ENCODE results near the gene ZNF74.
A peak's percentile ranks its signal among the peaks of the same experiment; 100 is the strongest.
"Not testable (repeated sequence)": the region's sequence is repeated elsewhere in the genome, so short reads cannot be mapped to it uniquely, and the experiment has no call there.

Gene ZNF74

GRCh38 chr22:20400606-20401375 is 6.8 kb downstream of the ZNF74 start:
- Mint-ChIP-seq H3K36me3 (ENCODE audit: low read depth) (peaks cover 17% of the 10 kb centered on the region), H3K4me1 (ENCODE audit: low read depth) (peaks cover 15% of the 10 kb centered on the region), H3K9me3 (no peaks in the 10 kb centered on the region), H3K27ac (no peak overlapping the region), H3K4me3 (no peak overlapping the region), H3K27me3 (ENCODE audit: low read depth) (no peaks in the 10 kb centered on the region)
- no peak for DNase-seq (ENCODE audit: low spot score)

DNA sequence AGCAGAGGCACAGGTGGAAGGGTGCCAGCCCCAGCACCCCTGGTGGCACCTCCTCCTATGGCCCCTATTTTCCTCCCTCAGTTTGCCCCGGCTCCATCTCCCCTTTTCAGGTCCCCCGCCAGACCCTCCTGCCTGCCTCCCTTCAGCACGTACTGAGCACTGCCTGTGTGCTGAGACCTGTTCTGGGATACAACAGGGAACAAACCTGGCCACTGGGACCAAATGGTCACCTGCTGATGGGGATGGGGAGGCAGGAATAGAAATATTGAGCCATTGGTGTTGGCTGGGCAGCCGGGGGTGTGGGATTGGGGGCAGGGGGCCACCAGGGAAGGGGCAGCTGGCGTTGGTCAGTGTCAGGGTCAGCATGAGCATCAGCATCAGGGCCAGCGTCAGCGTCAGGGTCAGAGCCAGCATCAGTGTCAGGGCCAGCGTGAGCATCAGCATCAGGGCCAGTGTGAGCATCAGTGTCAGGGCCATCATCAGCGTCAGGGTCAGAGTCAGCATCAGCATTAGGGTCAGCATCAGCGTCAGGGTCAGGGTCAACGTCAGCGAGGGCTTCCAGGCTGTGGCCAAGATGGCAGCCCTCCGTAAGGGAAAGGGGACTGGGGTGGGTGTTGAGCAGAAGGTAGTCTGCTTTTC is 7.5 kb downstream of the ZNF74 start:
- Mint-ChIP-seq H3K27ac (no peak overlapping the region), H3K27me3 (ENCODE audit: low read depth) (no peaks in the 10 kb centered on the region), H3K9me3 (no peaks in the 10 kb centered on the region), H3K36me3 (ENCODE audit: low read depth) (peaks cover 19% of the 10 kb centered on the region), H3K4me3 (no peak overlapping the region), H3K4me1 (ENCODE audit: low read depth) (peaks cover 8% of the 10 kb centered on the region)
- no peak for DNase-seq (ENCODE audit: low spot score)

- no peaks in the 10 kb centered on the region for H3K27me3 Mint-ChIP-seq (ENCODE audit: low read depth)
- H3K4me1 Mint-ChIP-seq (ENCODE audit: low read depth), result peaks cover 8% of the 10 kb centered on the region
- H3K9me3 Mint-ChIP-seq, result no peaks in the 10 kb centered on the region
- H3K4me3 Mint-ChIP-seq, result no peak overlapping the region
- H3K36me3 Mint-ChIP-seq (ENCODE audit: low read depth), result peaks cover 22% of the 10 kb centered on the region
- no peak for DNase-seq (ENCODE audit: low spot score)
- H3K27ac Mint-ChIP-seq, result peak overlapping the region; percentile 75
Measured at GRCh38 chr22:20402960-20403778, 9.2 kb downstream of the ZNF74 start.

GRCh38 chr22:20403779-20404140 is 9.8 kb downstream of the ZNF74 start:
- peaks cover 8% of the 10 kb centered on the region for H3K4me1 Mint-ChIP-seq (ENCODE audit: low read depth)
- H3K9me3 Mint-ChIP-seq, result no peaks in the 10 kb centered on the region
- no peak for DNase-seq (ENCODE audit: low spot score)
- H3K36me3 Mint-ChIP-seq (ENCODE audit: low read depth), result peaks cover 22% of the 10 kb centered on the region
- H3K4me3 Mint-ChIP-seq, result no peak overlapping the region
- H3K27me3 Mint-ChIP-seq (ENCODE audit: low read depth), result no peaks in the 10 kb centered on the region
- H3K27ac Mint-ChIP-seq, result no peak overlapping the region

GRCh38 chr22:20404881-20405280 is 10.9 kb downstream of the ZNF74 start:
- Mint-ChIP-seq H3K4me1 (ENCODE audit: low read depth) (peaks cover 8% of the 10 kb centered on the region), H3K4me3 (no peak overlapping the region), H3K27ac (peak overlapping the region; percentile 63), H3K27me3 (ENCODE audit: low read depth) (no peaks in the 10 kb centered on the region), H3K9me3 (no peaks in the 10 kb centered on the region), H3K36me3 (ENCODE audit: low read depth) (peaks cover 22% of the 10 kb centered on the region)
- no peak for DNase-seq (ENCODE audit: low spot score)

GRCh38 chr22:20405291-20405930 is 11.5 kb downstream of the ZNF74 start:
- H3K4me3 Mint-ChIP-seq, result no peak overlapping the region
- peaks cover 22% of the 10 kb centered on the region for H3K36me3 Mint-ChIP-seq (ENCODE audit: low read depth)
- H3K27me3 Mint-ChIP-seq (ENCODE audit: low read depth), result no peaks in the 10 kb centered on the region
- no peak for DNase-seq (ENCODE audit: low spot score)
- H3K4me1 Mint-ChIP-seq (ENCODE audit: low read depth), result peaks cover 8% of the 10 kb centered on the region
- no peaks in the 10 kb centered on the region for H3K9me3 Mint-ChIP-seq
- peak overlapping the region; percentile 63 for H3K27ac Mint-ChIP-seq

DNA sequence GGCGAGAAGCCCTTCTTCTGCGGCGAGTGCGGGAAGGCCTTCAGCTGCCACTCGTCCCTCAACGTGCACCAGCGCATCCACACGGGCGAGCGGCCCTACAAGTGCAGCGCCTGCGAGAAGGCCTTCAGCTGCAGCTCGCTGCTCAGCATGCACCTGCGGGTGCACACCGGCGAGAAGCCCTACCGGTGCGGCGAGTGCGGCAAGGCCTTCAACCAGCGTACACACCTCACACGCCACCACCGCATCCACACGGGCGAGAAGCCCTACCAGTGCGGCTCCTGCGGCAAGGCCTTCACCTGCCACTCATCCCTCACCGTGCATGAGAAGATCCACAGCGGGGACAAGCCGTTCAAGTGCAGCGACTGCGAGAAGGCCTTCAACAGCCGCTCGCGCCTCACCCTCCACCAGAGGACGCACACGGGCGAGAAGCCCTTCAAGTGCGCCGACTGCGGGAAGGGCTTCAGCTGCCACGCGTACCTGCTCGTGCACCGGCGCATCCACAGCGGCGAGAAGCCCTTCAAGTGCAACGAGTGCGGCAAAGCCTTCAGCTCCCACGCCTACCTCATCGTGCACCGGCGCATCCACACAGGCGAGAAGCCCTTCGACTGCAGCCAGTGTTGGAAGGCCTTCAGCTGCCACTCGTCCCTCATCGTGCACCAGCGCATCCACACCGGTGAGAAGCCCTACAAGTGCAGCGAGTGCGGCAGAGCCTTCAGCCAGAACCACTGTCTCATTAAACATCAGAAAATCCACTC is 12.2 kb downstream of the ZNF74 start:
- no peak for DNase-seq (ENCODE audit: low spot score)
- H3K9me3 Mint-ChIP-seq, result no peaks in the 10 kb centered on the region
- H3K36me3 Mint-ChIP-seq (ENCODE audit: low read depth), result peaks cover 18% of the 10 kb centered on the region
- no peak overlapping the region for H3K27ac Mint-ChIP-seq
- H3K27me3 Mint-ChIP-seq (ENCODE audit: low read depth), result no peaks in the 10 kb centered on the region
- H3K4me1 Mint-ChIP-seq (ENCODE audit: low read depth), result peaks cover 8% of the 10 kb centered on the region
- H3K4me3 Mint-ChIP-seq, result no peak overlapping the region

DNA sequence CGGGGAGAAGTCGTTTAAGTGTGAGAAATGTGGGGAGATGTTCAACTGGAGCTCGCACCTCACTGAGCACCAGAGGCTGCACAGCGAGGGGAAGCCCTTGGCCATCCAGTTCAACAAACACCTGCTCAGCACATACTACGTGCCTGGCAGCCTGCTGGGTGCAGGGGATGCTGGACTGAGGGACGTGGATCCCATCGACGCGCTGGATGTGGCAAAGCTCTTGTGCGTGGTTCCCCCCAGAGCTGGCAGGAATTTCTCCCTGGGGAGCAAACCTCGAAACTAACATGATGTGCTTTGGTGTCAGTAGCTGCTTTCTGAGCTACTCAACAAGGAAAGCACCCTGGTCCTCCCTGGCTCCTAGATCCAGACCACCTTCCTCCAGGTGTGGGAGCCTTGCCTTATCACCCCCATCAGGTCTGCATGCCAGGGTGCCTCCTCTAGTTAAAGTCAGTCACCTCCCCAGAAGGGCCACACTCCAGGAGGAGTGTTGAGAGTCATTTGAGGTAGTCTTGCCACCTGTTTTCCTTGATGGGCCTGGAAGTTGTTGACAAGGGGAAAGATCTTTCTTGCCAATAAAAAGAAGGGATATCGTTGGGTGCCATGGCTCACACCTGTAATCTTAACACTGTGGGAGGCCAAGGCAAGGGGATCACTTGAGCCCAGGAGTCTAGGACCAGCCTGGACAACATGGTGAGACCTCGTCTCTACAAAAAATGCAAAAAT is 12.9 kb downstream of the ZNF74 start:
- H3K4me1 Mint-ChIP-seq (ENCODE audit: low read depth), result peaks cover 8% of the 10 kb centered on the region
- H3K4me3 Mint-ChIP-seq, result no peak overlapping the region
- H3K9me3 Mint-ChIP-seq, result no peaks in the 10 kb centered on the region
- no peak overlapping the region for H3K27ac Mint-ChIP-seq
- H3K27me3 Mint-ChIP-seq (ENCODE audit: low read depth), result no peaks in the 10 kb centered on the region
- DNase-seq (ENCODE audit: low spot score), result no peak
- H3K36me3 Mint-ChIP-seq (ENCODE audit: low read depth), result peaks cover 17% of the 10 kb centered on the region

GRCh38 chr22:20407829-20408228 is 13.9 kb downstream of the ZNF74 start:
- H3K36me3 Mint-ChIP-seq (ENCODE audit: low read depth), result peaks cover 17% of the 10 kb centered on the region
- peaks cover under 1% of the 10 kb centered on the region for H3K27me3 Mint-ChIP-seq (ENCODE audit: low read depth)
- no peak overlapping the region for H3K4me3 Mint-ChIP-seq
- H3K27ac Mint-ChIP-seq, result no peak overlapping the region
- no peaks in the 10 kb centered on the region for H3K9me3 Mint-ChIP-seq
- DNase-seq (ENCODE audit: low spot score), result no peak
- H3K4me1 Mint-ChIP-seq (ENCODE audit: low read depth), result peaks cover 9% of the 10 kb centered on the region

DNA sequence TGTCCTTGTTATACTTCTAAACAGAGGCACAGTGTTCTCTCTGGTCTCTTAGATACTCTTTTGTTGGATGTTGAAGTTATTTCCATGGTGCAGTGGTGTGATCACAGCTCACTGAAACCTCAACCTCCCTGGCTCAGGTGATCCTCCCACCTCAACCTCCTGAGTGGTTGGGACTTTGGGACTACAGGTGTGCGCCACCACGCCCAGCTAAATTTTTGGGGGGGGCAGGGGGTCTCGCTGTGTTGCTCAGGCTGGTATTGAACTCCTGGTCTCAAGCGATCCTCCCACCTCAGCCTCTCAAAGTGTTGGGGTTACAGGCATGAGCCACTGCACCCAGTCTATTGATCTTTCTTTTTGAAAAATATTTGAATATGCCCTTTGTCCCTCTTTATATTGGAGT is 14.9 kb downstream of the ZNF74 start:
- H3K4me1 Mint-ChIP-seq (ENCODE audit: low read depth), result peaks cover 2% of the 10 kb centered on the region
- peaks cover 2% of the 10 kb centered on the region for H3K27me3 Mint-ChIP-seq (ENCODE audit: low read depth)
- no peak overlapping the region for H3K27ac Mint-ChIP-seq
- H3K4me3 Mint-ChIP-seq, result no peak overlapping the region
- H3K9me3 Mint-ChIP-seq, result no peaks in the 10 kb centered on the region
- peaks cover 10% of the 10 kb centered on the region for H3K36me3 Mint-ChIP-seq (ENCODE audit: low read depth)
- no peak for DNase-seq (ENCODE audit: low spot score)

GRCh38 chr22:20409385-20409784 is 15.4 kb downstream of the ZNF74 start:
- not testable (repeated sequence) for H3K27ac Mint-ChIP-seq; H3K27me3 Mint-ChIP-seq (ENCODE audit: low read depth); H3K36me3 Mint-ChIP-seq (ENCODE audit: low read depth); DNase-seq (ENCODE audit: low spot score); H3K9me3 Mint-ChIP-seq; H3K4me3 Mint-ChIP-seq; H3K4me1 Mint-ChIP-seq (ENCODE audit: low read depth)

GRCh38 chr22:20412474-20413216 is 18.7 kb downstream of the ZNF74 start:
- Mint-ChIP-seq H3K4me3 (no peak overlapping the region), H3K27me3 (ENCODE audit: low read depth) (peaks cover 11% of the 10 kb centered on the region), H3K36me3 (ENCODE audit: low read depth) (no peaks in the 10 kb centered on the region), H3K9me3 (no peaks in the 10 kb centered on the region), H3K27ac (no peak overlapping the region), H3K4me1 (ENCODE audit: low read depth) (peaks cover 2% of the 10 kb centered on the region)
- DNase-seq (ENCODE audit: low spot score), result no peak
